Measurements from ENCODE around the gene MCMBP. TPM values are rescaled to one million over a fixed set of nuclear protein-coding genes. Genes with fewer than 3 reads are reported as not detected.
"Not testable (repeated sequence)": the region's sequence is repeated elsewhere in the genome, so short reads cannot be mapped to it uniquely, and the experiment has no call there.

MCMBP gene
- total and polyA plus RNA-seq, 12 donors, result 9.2 to 41.9 (median 27.3) TPM

DNA sequence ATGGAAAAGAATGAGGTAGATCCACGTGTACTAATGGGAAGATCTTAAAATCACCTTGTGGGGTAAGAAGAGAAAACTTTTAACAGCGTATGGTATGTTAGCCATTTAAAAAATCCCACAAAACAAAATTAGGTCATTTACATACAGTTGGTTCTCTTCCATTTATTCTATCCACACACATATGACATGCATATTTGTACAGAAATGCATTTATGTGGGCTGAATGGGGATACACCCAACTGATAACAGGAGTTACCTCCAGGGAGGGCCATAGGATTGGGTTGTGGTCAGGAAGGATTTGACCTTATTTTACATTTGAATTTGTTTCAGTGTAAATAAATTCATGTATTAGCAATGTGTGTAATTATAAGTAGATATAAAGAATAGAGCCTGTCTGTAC is 71.5 kb downstream of the MCMBP start:
- peaks cover 0 to 5% (median 0%) of the 10 kb centered on the region in 9 donors for H3K4me1 ChIP-seq
- TF ChIP-seq, protein P1, sequence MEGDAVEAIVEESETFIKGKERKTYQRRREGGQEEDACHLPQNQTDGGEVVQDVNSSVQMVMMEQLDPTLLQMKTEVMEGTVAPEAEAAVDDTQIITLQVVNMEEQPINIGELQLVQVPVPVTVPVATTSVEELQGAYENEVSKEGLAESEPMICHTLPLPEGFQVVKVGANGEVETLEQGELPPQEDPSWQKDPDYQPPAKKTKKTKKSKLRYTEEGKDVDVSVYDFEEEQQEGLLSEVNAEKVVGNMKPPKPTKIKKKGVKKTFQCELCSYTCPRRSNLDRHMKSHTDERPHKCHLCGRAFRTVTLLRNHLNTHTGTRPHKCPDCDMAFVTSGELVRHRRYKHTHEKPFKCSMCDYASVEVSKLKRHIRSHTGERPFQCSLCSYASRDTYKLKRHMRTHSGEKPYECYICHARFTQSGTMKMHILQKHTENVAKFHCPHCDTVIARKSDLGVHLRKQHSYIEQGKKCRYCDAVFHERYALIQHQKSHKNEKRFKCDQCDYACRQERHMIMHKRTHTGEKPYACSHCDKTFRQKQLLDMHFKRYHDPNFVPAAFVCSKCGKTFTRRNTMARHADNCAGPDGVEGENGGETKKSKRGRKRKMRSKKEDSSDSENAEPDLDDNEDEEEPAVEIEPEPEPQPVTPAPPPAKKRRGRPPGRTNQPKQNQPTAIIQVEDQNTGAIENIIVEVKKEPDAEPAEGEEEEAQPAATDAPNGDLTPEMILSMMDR (IDR thresholded peaks at IDR 0.05), result no peak
- H3K9me3 ChIP-seq, result no peaks in the 10 kb centered on the region
- intact Hi-C loops (cut with DNase I), result no loop called here
- no peak for DNase-seq
- no peak overlapping the region for H3K27ac ChIP-seq
- H3K4me3 ChIP-seq, result no peak overlapping the region
- no peaks in the 10 kb centered on the region for H3K27me3 ChIP-seq
- H3K36me3 ChIP-seq, result peaks cover 0 to 46% (median 0%) of the 10 kb centered on the region in 9 donors
- ATAC-seq, result no peak
- WGBS, 2 donors, result 93 to 97% methylated on average over 2 of the region's 2 CpGs

DNA sequence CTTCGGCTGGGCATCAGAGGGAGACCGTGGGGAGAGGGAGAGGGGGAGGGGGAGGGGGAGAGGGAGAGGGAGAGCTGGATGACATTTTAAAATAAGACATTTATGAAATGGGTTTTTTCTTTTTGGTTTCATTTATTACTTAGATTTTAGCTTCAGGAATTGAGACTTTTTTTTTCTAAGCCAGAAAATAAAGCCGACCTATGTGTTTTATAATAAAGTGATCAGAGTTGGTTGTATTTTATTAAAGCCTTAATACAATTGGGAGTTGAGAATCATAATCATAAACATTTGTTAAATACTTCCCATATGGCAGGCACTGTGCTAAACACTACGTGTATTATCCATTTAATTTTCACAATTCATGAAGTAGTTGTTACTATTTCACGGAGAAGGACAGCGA is 76.6 kb downstream of the MCMBP start:
- intact Hi-C loops (cut with DNase I), result loop anchor here in 1 of 10 donors (10.0 kb wide), 1 partner anchor 49 kb away; no protein-coding TSS in a partner anchor
- no peaks in the 10 kb centered on the region for H3K27me3 ChIP-seq
- no peak overlapping the region for H3K27ac ChIP-seq
- DNase-seq, result no peak
- TF ChIP-seq, protein P1 (IDR thresholded peaks at IDR 0.05), result no peak
- no peak overlapping the region for H3K4me3 ChIP-seq
- H3K36me3 ChIP-seq, result peaks cover 0 to 49% (median 0%) of the 10 kb centered on the region in 9 donors
- no peaks in the 10 kb centered on the region for H3K9me3 ChIP-seq
- H3K4me1 ChIP-seq, result no peaks in the 10 kb centered on the region
- ATAC-seq, result no peak
- 91 to 97% methylated on average over 6 of the region's 6 CpGs for WGBS, 2 donors

DNA sequence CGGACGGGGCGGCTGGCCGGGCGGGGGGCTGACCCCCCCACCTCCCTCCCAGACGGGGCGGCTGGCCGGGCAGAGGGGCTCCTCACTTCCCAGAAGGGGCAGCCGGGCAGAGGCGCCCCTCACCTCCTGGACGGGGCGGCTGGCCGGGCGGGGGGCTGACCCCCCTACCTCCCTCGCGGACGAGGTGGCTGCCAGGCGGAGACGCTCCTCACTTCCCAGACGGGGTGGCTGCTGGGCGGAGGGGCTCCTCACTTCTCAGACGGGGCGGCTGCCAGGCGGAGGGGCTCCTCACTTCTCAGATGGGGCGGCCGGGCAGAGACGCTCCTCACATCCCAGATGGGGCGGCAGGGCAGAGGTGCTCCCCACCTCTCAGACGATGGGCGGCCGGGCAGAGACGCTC is 77.5 kb downstream of the MCMBP start:
- intact Hi-C loops (cut with DNase I), result loop anchor here in 1 of 10 donors (10.0 kb wide), 1 partner anchor 50 kb away; no protein-coding TSS in a partner anchor
- ATAC-seq, H3K4me1 ChIP-seq, DNase-seq, H3K27ac ChIP-seq, H3K4me3 ChIP-seq, H3K27me3 ChIP-seq, H3K9me3 ChIP-seq: not testable (repeated sequence)
- WGBS, 2 donors, result 98 to 99% methylated on average over 24 to 25 of the region's 32 CpGs
- peaks cover 0 to 49% (median 0%) of the 10 kb centered on the region in 9 donors for H3K36me3 ChIP-seq

DNA sequence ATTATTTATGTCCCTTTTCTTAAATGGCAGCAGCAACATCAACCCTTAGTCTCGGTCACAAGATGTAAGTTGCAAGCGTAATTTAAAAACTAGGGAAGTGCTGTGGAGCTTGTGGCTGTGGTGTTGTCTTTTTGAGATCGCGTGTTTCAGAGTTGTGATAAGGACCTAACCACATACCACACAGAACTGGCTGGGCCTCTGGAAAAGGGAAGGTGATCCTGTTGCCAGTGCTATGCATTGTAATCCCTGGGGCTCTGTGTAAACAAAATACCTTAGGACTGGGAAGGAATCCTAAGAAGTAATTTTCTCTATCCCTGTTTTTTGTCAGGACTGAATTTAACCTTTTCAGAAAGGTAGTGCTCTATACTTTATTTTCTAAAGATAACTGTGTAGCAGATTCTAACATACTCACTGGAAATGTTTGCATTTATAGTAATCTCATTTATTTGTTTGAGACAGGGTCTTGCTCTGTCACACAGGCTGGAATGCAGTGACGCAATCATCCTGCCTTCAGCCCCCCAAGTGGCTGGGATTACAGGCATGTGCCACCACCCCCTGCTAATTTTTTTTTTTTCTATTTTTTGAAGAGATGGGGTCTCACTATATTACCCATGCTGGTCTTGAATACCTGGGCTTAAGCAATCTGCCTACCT is 86.4 kb downstream of the MCMBP start:
- H3K9me3 ChIP-seq, result no peaks in the 10 kb centered on the region
- peaks cover 0 to 11% (median 0%) of the 10 kb centered on the region in 7 donors for H3K27me3 ChIP-seq
- peaks cover 0 to 30% (median 6%) of the 10 kb centered on the region in 9 donors for H3K4me1 ChIP-seq
- ATAC-seq, result peak in 3 of 8 donors; percentile 63 to 74 (median 68)
- 49 to 68% methylated on average over 5 of the region's 5 CpGs for WGBS, 2 donors
- intact Hi-C loops (cut with DNase I), result no loop called here
- TF ChIP-seq, protein P1 (IDR thresholded peaks at IDR 0.05), result no peak
- peak overlapping the region in 2 of 10 donors; percentile 25 to 52 for H3K27ac ChIP-seq
- H3K4me3 ChIP-seq, result no peak overlapping the region
- no peak for DNase-seq
- no peaks in the 10 kb centered on the region for H3K36me3 ChIP-seq

Data from heart right ventricle (tissue), 16 donors.